Mesenchymal stem cell (in vitro differentiated cells and primary cell): ENCODE results near the gene HDAC6.

ENCODE experiments used
- DNase-seq: peaks from one replicate; pipeline ENCODE4 v3.0.0-alpha.2; 2013
- H2AFZ ChIP-seq: one replicate; pipeline ENCODE4 v1.6.1; 2013; ENCODE audit warnings: low read depth, mild to moderate bottlenecking, control low read depth, inconsistent platforms, low read length, moderate library complexity
- H2AK5ac ChIP-seq: 2 replicates; pipeline ENCODE4 v1.6.1; 2013; ENCODE audit warnings: low read length, moderate library complexity, mild to moderate bottlenecking, inconsistent platforms; ENCODE audit not compliant: severe bottlenecking
- H2BK120ac ChIP-seq: one replicate; pipeline ENCODE4 v1.6.1; 2013; ENCODE audit warnings: low read depth, mild to moderate bottlenecking, inconsistent platforms, low read length, moderate library complexity
- H2BK12ac ChIP-seq, 2 experiments: one replicate each; pipeline ENCODE4 v1.6.1; 2013; ENCODE audit warnings: inconsistent platforms in 2 of 2, low read length in 2 of 2, mild to moderate bottlenecking in 2 of 2, moderate library complexity in 2 of 2, control low read depth in 1 of 2
- H2BK15ac ChIP-seq: one replicate; pipeline ENCODE4 v1.6.1; 2013; ENCODE audit warnings: mild to moderate bottlenecking, low read depth, inconsistent platforms; ENCODE audit not compliant: poor library complexity, severe bottlenecking
- H2BK5ac ChIP-seq: 2 replicates; pipeline ENCODE4 v1.6.1; 2013; ENCODE audit warnings: low read depth, mild to moderate bottlenecking, low read length, control low read depth, inconsistent platforms; ENCODE audit not compliant: poor library complexity, severe bottlenecking
- H3K14ac ChIP-seq, 2 experiments: one replicate each; pipeline ENCODE4 v1.6.1; 2013; ENCODE audit warnings: inconsistent platforms in 2 of 2, low read length in 2 of 2, control low read depth in 1 of 2, mild to moderate bottlenecking in 1 of 2, moderate library complexity in 1 of 2
- H3K18ac ChIP-seq, 2 experiments: one replicate each; pipeline ENCODE4 v1.6.1; 2013; ENCODE audit warnings: inconsistent platforms in 2 of 2, low read length in 2 of 2, control low read depth in 1 of 2, low read depth in 1 of 2, mild to moderate bottlenecking in 1 of 2
- H3K23ac ChIP-seq, 2 experiments: one replicate each; pipeline ENCODE4 v1.6.1; 2013; ENCODE audit warnings: inconsistent platforms in 2 of 2, low read length in 2 of 2, mild to moderate bottlenecking in 2 of 2, moderate library complexity in 2 of 2, control low read depth in 1 of 2
- H3K27ac ChIP-seq: 2 replicates; pipeline ENCODE4 v1.5.1; 2013; ENCODE audit warnings: mild to moderate bottlenecking, moderate library complexity, low read length, control low read depth, inconsistent platforms; ENCODE audit not compliant: poor library complexity, severe bottlenecking
- H3K27me3 ChIP-seq, 2 experiments: 2 replicates each; pipeline versions ENCODE4 v1.6.1 to v1.7.0; 2013; ENCODE audit warnings: low read length in 2 of 2, mild to moderate bottlenecking in 2 of 2, moderate library complexity in 2 of 2, control low read depth in 1 of 2, inconsistent platforms in 1 of 2; ENCODE audit not compliant: control insufficient read depth in 1 of 2, insufficient read depth in 1 of 2
- H3K36me3 ChIP-seq, 2 experiments: 2 replicates each; pipeline versions ENCODE4 v1.6.1 to v1.7.0; 2013; ENCODE audit warnings: low read length in 2 of 2, control low read depth in 1 of 2, inconsistent platforms in 1 of 2, low read depth in 1 of 2, mild to moderate bottlenecking in 1 of 2; ENCODE audit not compliant: insufficient read depth in 2 of 2, control insufficient read depth in 1 of 2
- H3K4ac ChIP-seq, 2 experiments: one replicate each; pipeline ENCODE4 v1.6.1; 2013; ENCODE audit warnings: inconsistent platforms in 2 of 2, low read length in 2 of 2, mild to moderate bottlenecking in 2 of 2, moderate library complexity in 2 of 2, control low read depth in 1 of 2, low read depth in 1 of 2
- H3K4me1 ChIP-seq: 2 replicates; pipeline ENCODE4 v1.6.1; 2013; ENCODE audit warnings: low read depth, low read length, control low read depth; ENCODE audit not compliant: control insufficient read depth, insufficient read depth
- H3K4me2 ChIP-seq: 2 replicates; pipeline ENCODE4 v1.6.1; 2013; ENCODE audit warnings: low read length, mild to moderate bottlenecking, inconsistent platforms; ENCODE audit not compliant: poor library complexity, severe bottlenecking
- H3K4me3 ChIP-seq, 2 experiments: 2 replicates each; pipeline versions ENCODE4 v1.5.1 to v1.7.0; 2013; ENCODE audit warnings: low read length in 2 of 2, mild to moderate bottlenecking in 2 of 2, control low read depth in 1 of 2, low read depth in 1 of 2; ENCODE audit not compliant: insufficient read depth in 1 of 2
- H3K79me1 ChIP-seq: replicated peaks from 2 replicates; pipeline ENCODE4 v1.6.1; 2013; ENCODE audit warnings: mild to moderate bottlenecking, control low read depth, low read length, inconsistent platforms; ENCODE audit not compliant: poor library complexity, severe bottlenecking
- H3K9ac ChIP-seq: 2 replicates; pipeline ENCODE4 v1.7.0; 2013; ENCODE audit warnings: mild to moderate bottlenecking, low read length, moderate library complexity
- H3K9me3 ChIP-seq: 2 replicates; pipeline ENCODE4 v1.7.0; 2013; ENCODE audit warnings: mild to moderate bottlenecking, low read length; ENCODE audit not compliant: control insufficient read depth
- H4K8ac ChIP-seq: one replicate; pipeline ENCODE4 v1.6.1; 2013; ENCODE audit warnings: inconsistent platforms, mild to moderate bottlenecking, low read length, moderate library complexity
- H4K91ac ChIP-seq: one replicate; pipeline ENCODE4 v1.6.1; 2013; ENCODE audit warnings: mild to moderate bottlenecking, low read length, inconsistent platforms
- WGBS: methylation state at CpG from one replicate; pipeline ENCODE4 v1.1.7; 2013; ENCODE audit warnings: mixed read lengths; 5-methylcytosine and 5-hydroxymethylcytosine counted together

HDAC6 gene

GRCh38 chrX:48824066-48824465 is 22.2 kb downstream of the HDAC6 start:
- H2BK5ac ChIP-seq = no peak overlapping the region
- no peak overlapping the region for H4K91ac ChIP-seq
- no peak overlapping the region for H3K27ac ChIP-seq
- H3K4me2 ChIP-seq = no peak overlapping the region
- no peak overlapping the region for H2BK12ac ChIP-seq
- H3K4ac ChIP-seq = no peak overlapping the region
- no peak overlapping the region for H4K8ac ChIP-seq
- peaks cover 30 to 52% of the 10 kb centered on the region in 2 experiments for H3K36me3 ChIP-seq
- no peak for DNase-seq
- no peak overlapping the region for H3K18ac ChIP-seq
- H3K9me3 ChIP-seq = peaks cover 13% of the 10 kb centered on the region
- WGBS = 93% methylated on average over 3 of the region's 8 CpGs
- H3K23ac ChIP-seq = no peak overlapping the region
- H3K27me3 ChIP-seq = peaks cover 0 to 3% of the 10 kb centered on the region in 2 experiments
- no peak overlapping the region for H3K4me3 ChIP-seq
- no peak overlapping the region for H2BK120ac ChIP-seq
- H2BK15ac ChIP-seq = no peak overlapping the region
- H3K79me1 ChIP-seq = no peaks in the 10 kb centered on the region
- H3K9ac ChIP-seq = no peak overlapping the region
- H3K4me1 ChIP-seq = no peaks in the 10 kb centered on the region
- H2AK5ac ChIP-seq = no peak overlapping the region
- H2AFZ ChIP-seq = no peak overlapping the region
- H3K14ac ChIP-seq = no peak overlapping the region

GRCh38 chrX:48826135-48826875 is 24.4 kb downstream of the HDAC6 start, which contains the start of gene ERAS:
TSS of gene ERAS (plus strand) at chrX:48826513. CDS start at chrX:48829124, 2,611 bp downstream.
- Histone ChIP-seq H2BK12ac (no peak within 1 kb of the TSS), H3K27me3 (peaks cover 7 to 24% of the 10 kb centered on the region in 2 experiments), H2AK5ac (no peak within 1 kb of the TSS), H3K4me3 (no peak within 1 kb of the TSS), H3K14ac (no peak within 1 kb of the TSS), H3K27ac (no peak within 1 kb of the TSS), H3K4ac (no peak within 1 kb of the TSS), H3K18ac (no peak within 1 kb of the TSS), H2BK5ac (no peak within 1 kb of the TSS), H2BK15ac (no peak within 1 kb of the TSS), H4K91ac (no peak within 1 kb of the TSS), H2BK120ac (no peak within 1 kb of the TSS), H3K36me3 (peaks cover 22 to 50% of the 10 kb centered on the region in 2 experiments), H2AFZ (no peak within 1 kb of the TSS), H3K9ac (no peak within 1 kb of the TSS), H3K4me2 (no peak within 1 kb of the TSS), H3K79me1 (no peaks in the 10 kb centered on the region), H3K23ac (no peak within 1 kb of the TSS), H3K9me3 (peaks cover 13% of the 10 kb centered on the region), H3K4me1 (peaks cover 2% of the 10 kb centered on the region), H4K8ac (no peak within 1 kb of the TSS)
- WGBS = 97% methylated on average over 38 of the region's 67 CpGs
- no peak for DNase-seq

- Histone ChIP-seq H2BK120ac (no peak overlapping the region), H3K27ac (no peak overlapping the region), H3K36me3 (peaks cover 20 to 50% of the 10 kb centered on the region in 2 experiments), H3K18ac (no peak overlapping the region), H3K4me1 (peaks cover 7% of the 10 kb centered on the region), H2BK5ac (no peak overlapping the region), H3K4ac (no peak overlapping the region), H3K79me1 (no peaks in the 10 kb centered on the region), H2AK5ac (no peak overlapping the region), H3K14ac (no peak overlapping the region), H2BK12ac (no peak overlapping the region), H3K9me3 (peaks cover 13% of the 10 kb centered on the region), H3K4me2 (no peak overlapping the region), H2BK15ac (no peak overlapping the region), H3K4me3 (no peak overlapping the region), H4K8ac (no peak overlapping the region), H3K23ac (no peak overlapping the region), H4K91ac (no peak overlapping the region), H3K27me3 (peaks cover 11 to 32% of the 10 kb centered on the region in 2 experiments), H2AFZ (no peak overlapping the region), H3K9ac (no peak overlapping the region)
- 63% methylated on average over 46 of the region's 73 CpGs for WGBS
- DNase-seq = no peak
Observed at GRCh38 chrX:48826876-48827653, 25.2 kb downstream of the HDAC6 start.

- H3K9me3 ChIP-seq = peaks cover 13% of the 10 kb centered on the region
- 35% methylated on average over 3 of the region's 4 CpGs for WGBS
- no peak overlapping the region for H2AK5ac ChIP-seq
- no peak overlapping the region for H3K18ac ChIP-seq
- no peak overlapping the region for H2BK15ac ChIP-seq
- H3K79me1 ChIP-seq = no peaks in the 10 kb centered on the region
- H3K27me3 ChIP-seq = peaks cover 11 to 37% of the 10 kb centered on the region in 2 experiments
- H3K9ac ChIP-seq = no peak overlapping the region
- H3K27ac ChIP-seq = no peak overlapping the region
- H4K91ac ChIP-seq = no peak overlapping the region
- H3K4me2 ChIP-seq = no peak overlapping the region
- H4K8ac ChIP-seq = no peak overlapping the region
- no peak overlapping the region for H3K4me3 ChIP-seq
- H2BK120ac ChIP-seq = no peak overlapping the region
- H3K36me3 ChIP-seq = peaks cover 16 to 46% of the 10 kb centered on the region in 2 experiments
- no peak overlapping the region for H2BK5ac ChIP-seq
- H3K23ac ChIP-seq = no peak overlapping the region
- no peak overlapping the region for H3K14ac ChIP-seq
- no peak overlapping the region for H2AFZ ChIP-seq
- no peak for DNase-seq
- no peak overlapping the region for H3K4ac ChIP-seq
- no peak overlapping the region for H2BK12ac ChIP-seq
- H3K4me1 ChIP-seq = peaks cover 8% of the 10 kb centered on the region
Observed at GRCh38 chrX:48827654-48827968, 25.7 kb downstream of the HDAC6 start.
